Uterus (tissue), 4 donors: ENCODE results near the gene MSRB3. TPM values are rescaled to one million over a fixed set of nuclear protein-coding genes. Genes with fewer than 3 reads are reported as not detected.
A peak's percentile ranks its signal among the peaks of the same experiment; 100 is the strongest.

Experiments
- DNase-seq, 2 donors: peaks; one replicate each; pipeline ENCODE4 v3.0.0-alpha.2; 2019 to 2020
- H3K27ac ChIP-seq, 2 donors: fragments of 200-600 bp; sonication (generic); 1 replicate in 1 of 2; 2 replicates in 1 of 2; pipeline ENCODE4 v1.5.1; 2016 to 2018
- H3K27me3 ChIP-seq, 2 donors: fragments of 200-600 bp; sonication (generic); one replicate each; pipeline ENCODE4 v1.5.1; 2018 to 2019; ENCODE audit warnings: control low read depth in 1 of 2
- H3K36me3 ChIP-seq, 2 donors: fragments of 200-600 bp; sonication (generic); one replicate each; pipeline ENCODE4 v1.5.1; 2019; ENCODE audit warnings: control low read depth in 1 of 2
- H3K4me1 ChIP-seq, 2 donors: fragments of 200-600 bp; sonication (generic); one replicate each; pipeline ENCODE4 v1.5.1; 2018 to 2019; ENCODE audit warnings: control low read depth in 1 of 2
- H3K4me3 ChIP-seq, 2 donors: fragments of 200-600 bp; sonication (generic); 1 replicate in 1 of 2; 2 replicates in 1 of 2; pipeline ENCODE4 v1.5.1; 2018 to 2019; ENCODE audit warnings: mild to moderate bottlenecking in 1 of 2
- H3K9me3 ChIP-seq, 2 donors: fragments of 200-600 bp; sonication (generic); one replicate each; pipeline ENCODE4 v1.5.1; 2019; ENCODE audit warnings: control low read depth in 1 of 2
- CTCF ChIP-seq, 4 experiments: fragments of 200-600 bp in 2 of 4; fragments of 450-650 bp in 2 of 4; sonication (generic) in 2 of 4; IDR thresholded peaks; one replicate each; pipeline ENCODE4 v1.5.1; 2016 to 2019; ENCODE audit warnings: antibody characterized with exemption in 4 of 4, mild to moderate bottlenecking in 2 of 4, moderate library complexity in 1 of 4
- POLR2A ChIP-seq, 2 donors: fragments of 450-650 bp; IDR thresholded peaks; one replicate each; pipeline ENCODE4 v1.6.1; 2016; ENCODE audit warnings: antibody characterized with exemption in 2 of 2, mild to moderate bottlenecking in 1 of 2, moderate library complexity in 1 of 2
- intact Hi-C: fragments of 100-400 bp; cut with DNase I; formaldehyde crosslinking; loops from one replicate; pipeline ENCODE4 v1.15.1; 2023; ENCODE audit warnings: low total_unique reads
- total RNA-seq, 4 donors: library from RNA; depleted of rRNA in 3 of 4; stranded (reverse); fragments of >200 nt in 3 of 4; gene quantifications; one replicate each; pipeline versions ENCODE4 v1.1.0 to v1.2.4, GENCODE V29; 2014 to 2023
- donor health status: DM: yes; HTN: yes; CAD: no.

Gene MSRB3
- total RNA-seq, 4 donors from 2014 or later: 53.8 to 126 (median 95.2) TPM

DNA sequence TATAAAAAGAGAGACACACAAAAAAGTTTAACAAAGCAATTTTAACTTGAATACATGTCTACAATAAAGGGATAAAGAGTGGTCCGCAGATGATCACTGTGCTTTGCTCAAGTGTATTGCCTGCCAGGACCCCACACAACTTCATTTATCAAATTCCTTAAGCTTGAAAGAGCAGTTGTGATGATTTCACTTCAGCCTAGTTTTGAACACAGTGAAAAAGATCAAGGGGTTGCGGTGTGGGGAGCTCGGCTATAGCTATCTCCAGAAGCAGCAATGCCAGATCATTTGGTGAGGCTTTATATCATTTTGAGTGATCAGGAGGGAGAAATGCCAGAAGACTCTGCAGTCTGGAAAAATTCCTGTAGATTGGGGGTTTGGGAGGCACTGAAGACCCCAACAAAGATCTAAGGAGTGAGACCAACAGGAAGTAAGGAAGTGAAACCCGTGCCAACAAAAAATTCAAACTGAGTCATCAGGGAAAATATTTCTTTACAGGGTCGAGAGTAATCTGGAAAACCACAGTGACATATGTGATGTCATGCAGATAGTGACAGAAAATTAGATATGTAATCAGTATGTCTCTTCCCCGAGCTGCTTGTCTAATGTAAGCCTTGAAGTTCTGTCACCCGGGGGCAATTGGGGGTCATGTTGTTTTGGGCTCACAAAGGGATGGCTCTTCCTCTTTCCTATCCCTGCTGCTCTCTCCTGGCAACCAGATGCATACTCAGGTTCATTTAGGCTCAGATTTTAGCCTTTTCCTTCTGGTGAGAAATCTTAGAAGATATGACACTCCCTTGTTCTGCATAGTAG, 221.8 kb downstream of the MSRB3 start:
- no peak overlapping the region for H3K4me3 ChIP-seq
- no peaks in the 10 kb centered on the region for H3K36me3 ChIP-seq
- no peaks in the 10 kb centered on the region for H3K27me3 ChIP-seq
- no peak for DNase-seq
- TF ChIP-seq CTCF (IDR thresholded peaks at IDR 0.05): no peak
- TF ChIP-seq POLR2A (IDR thresholded peaks at IDR 0.05): no peak
- intact Hi-C loops: no loop called here
- H3K9me3 ChIP-seq: no peaks in the 10 kb centered on the region
- no peaks in the 10 kb centered on the region for H3K4me1 ChIP-seq
- H3K27ac ChIP-seq: no peak overlapping the region

DNA sequence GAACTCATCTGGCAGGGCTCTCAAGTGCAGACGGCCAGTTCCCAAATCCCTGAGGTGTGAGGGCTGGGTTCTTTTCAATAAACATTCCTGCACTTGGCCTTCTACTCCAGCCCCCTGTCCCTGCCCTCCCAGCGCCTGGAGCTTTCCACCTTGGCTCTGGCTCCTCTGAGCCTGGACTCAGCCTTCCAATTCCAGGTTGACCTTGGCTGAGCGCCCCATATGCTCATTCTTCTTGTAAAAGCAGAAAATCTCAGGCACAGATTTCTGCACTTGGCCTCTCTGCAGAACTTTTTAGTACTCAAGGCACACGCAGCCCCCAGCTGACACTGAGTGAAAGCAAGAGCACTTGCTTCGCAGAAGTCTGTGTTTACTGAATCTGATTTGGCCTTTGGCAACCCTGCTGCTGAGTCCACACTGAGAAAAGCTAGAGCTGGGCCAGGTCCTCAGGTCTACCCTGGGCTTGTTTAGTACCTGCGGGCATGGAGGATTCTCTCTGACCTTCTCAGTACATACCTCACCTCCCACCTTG, 222.7 kb downstream of the MSRB3 start:
- no peak overlapping the region for H3K27ac ChIP-seq
- DNase-seq: peak in 1 of 2 donors; percentile 32
- no peaks in the 10 kb centered on the region for H3K36me3 ChIP-seq
- H3K4me3 ChIP-seq: no peak overlapping the region
- H3K4me1 ChIP-seq: no peaks in the 10 kb centered on the region
- intact Hi-C loops: no loop called here
- H3K9me3 ChIP-seq: no peaks in the 10 kb centered on the region
- no peaks in the 10 kb centered on the region for H3K27me3 ChIP-seq
- TF ChIP-seq POLR2A (IDR thresholded peaks at IDR 0.05) (no peak), CTCF (IDR thresholded peaks at IDR 0.05) (no peak)

DNA sequence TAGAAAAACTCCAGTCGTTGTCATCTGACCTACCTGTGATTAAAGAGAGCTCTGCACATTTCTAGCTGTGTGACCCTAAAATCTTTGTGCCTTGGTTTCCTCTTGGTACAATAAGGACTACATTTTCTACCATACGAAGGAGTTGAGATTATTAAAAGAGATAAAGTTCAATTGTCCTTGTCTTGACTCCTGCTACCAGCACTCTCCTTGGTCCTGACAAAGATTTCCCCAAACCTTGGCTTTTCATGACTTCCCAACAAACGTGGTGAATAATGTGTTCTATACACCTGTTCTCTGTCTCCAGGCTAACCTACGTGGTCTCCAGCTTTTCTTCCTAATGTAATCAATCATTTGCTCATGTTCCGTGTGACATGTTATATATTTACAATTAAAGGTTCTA, 223.5 kb downstream of the MSRB3 start:
- H3K9me3 ChIP-seq: no peaks in the 10 kb centered on the region
- intact Hi-C loops: no loop called here
- no peak overlapping the region for H3K4me3 ChIP-seq
- H3K27ac ChIP-seq: no peak overlapping the region
- no peak for TF ChIP-seq CTCF (IDR thresholded peaks at IDR 0.05)
- no peak for TF ChIP-seq POLR2A (IDR thresholded peaks at IDR 0.05)
- DNase-seq: no peak
- H3K36me3 ChIP-seq: no peaks in the 10 kb centered on the region
- H3K27me3 ChIP-seq: no peaks in the 10 kb centered on the region
- no peaks in the 10 kb centered on the region for H3K4me1 ChIP-seq

GRCh38 chr12:65504417-65504816, 225.9 kb downstream of the MSRB3 start:
- intact Hi-C loops: no loop called here
- DNase-seq: no peak
- Histone ChIP-seq H3K36me3 (no peaks in the 10 kb centered on the region), H3K4me1 (no peaks in the 10 kb centered on the region), H3K27me3 (no peaks in the 10 kb centered on the region), H3K4me3 (no peak overlapping the region), H3K27ac (no peak overlapping the region), H3K9me3 (no peaks in the 10 kb centered on the region)
- TF ChIP-seq POLR2A (IDR thresholded peaks at IDR 0.05) (no peak), CTCF (IDR thresholded peaks at IDR 0.05) (no peak)

- DNase-seq: no peak
- TF ChIP-seq POLR2A (IDR thresholded peaks at IDR 0.05): no peak
- no peak for TF ChIP-seq CTCF (IDR thresholded peaks at IDR 0.05)
- no peaks in the 10 kb centered on the region for H3K36me3 ChIP-seq
- no peak overlapping the region for H3K27ac ChIP-seq
- intact Hi-C loops: no loop called here
- no peaks in the 10 kb centered on the region for H3K4me1 ChIP-seq
- H3K27me3 ChIP-seq: no peaks in the 10 kb centered on the region
- no peaks in the 10 kb centered on the region for H3K9me3 ChIP-seq
- H3K4me3 ChIP-seq: no peak overlapping the region
Measured at GRCh38 chr12:65505386-65506121, 227.1 kb downstream of the MSRB3 start.
